Parathyroid adenoma (tissue), 2 donors: ENCODE data around the gene AP5Z1.

Source experiments
- H2AFZ ChIP-seq: fragments of 300-600 bp; sonication (generic); one replicate; pipeline ENCODE4 v1.7.0; 2017; ENCODE audit warnings: antibody characterized with exemption, mild to moderate bottlenecking
- H3K27ac ChIP-seq: fragments of 300-600 bp; sonication (generic); one replicate; pipeline ENCODE4 v1.7.0; 2017
- H3K27me3 ChIP-seq: fragments of 300-600 bp; sonication (generic); one replicate; pipeline ENCODE4 v1.7.0; 2017; ENCODE audit warnings: low read length; ENCODE audit not compliant: control insufficient read depth, insufficient read depth
- H3K36me3 ChIP-seq: fragments of 300-600 bp; sonication (generic); one replicate; pipeline ENCODE4 v1.7.0; 2017; ENCODE audit warnings: low read length; ENCODE audit not compliant: control insufficient read depth, insufficient read depth
- H3K4me1 ChIP-seq: fragments of 300-600 bp; sonication (generic); one replicate; pipeline ENCODE4 v1.7.0; 2017; ENCODE audit warnings: control low read depth
- H3K4me2 ChIP-seq: fragments of 300-600 bp; sonication (generic); one replicate; pipeline ENCODE4 v1.7.0; 2017; ENCODE audit warnings: low read length
- H3K4me3 ChIP-seq: fragments of 300-600 bp; sonication (generic); one replicate; pipeline ENCODE4 v1.7.0; 2017; ENCODE audit warnings: low read depth, low read length
- H3K79me2 ChIP-seq: fragments of 300-600 bp; sonication (generic); one replicate; pipeline ENCODE4 v1.7.0; 2017; ENCODE audit warnings: control low read depth
- H3K9ac ChIP-seq: fragments of 300-600 bp; sonication (generic); one replicate; pipeline ENCODE4 v1.7.0; 2017; ENCODE audit warnings: mild to moderate bottlenecking
- H3K9me3 ChIP-seq: fragments of 300-600 bp; sonication (generic); one replicate; pipeline ENCODE4 v1.7.0; 2017; ENCODE audit warnings: low read length; ENCODE audit not compliant: control insufficient read depth
- TF ChIP-seq, protein P1 (sequence below): fragments of 300-600 bp; sonication (generic); IDR thresholded peaks from one replicate; pipeline ENCODE4 v1.7.0; 2017; ENCODE audit warnings: antibody characterized with exemption, mild to moderate bottlenecking
- donor health status: primary hyperparathyroidism.

AP5Z1 gene

DNA sequence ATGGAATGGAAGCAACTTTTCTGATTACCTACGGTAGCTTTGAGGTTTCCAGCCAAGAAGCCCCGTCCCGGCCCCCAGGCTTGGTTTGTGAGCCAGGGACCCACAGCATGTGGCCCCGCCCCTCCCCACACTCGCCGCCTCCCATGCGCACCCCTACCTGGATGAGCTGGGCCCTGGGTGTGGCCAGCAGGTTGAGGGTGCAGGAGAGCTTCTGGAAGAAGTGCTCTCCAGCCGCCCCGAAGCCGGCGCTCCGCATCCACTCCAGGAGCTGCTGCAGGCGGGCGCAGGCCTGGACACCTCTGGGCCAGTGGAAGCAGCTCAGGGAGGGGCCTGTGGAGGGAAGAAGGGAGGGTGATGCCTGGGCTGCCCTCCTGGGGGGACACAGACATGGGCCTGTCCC is 39.7 kb downstream of the AP5Z1 start:
- no peaks in the 10 kb centered on the region for H3K27me3 ChIP-seq
- TF ChIP-seq, protein P1, sequence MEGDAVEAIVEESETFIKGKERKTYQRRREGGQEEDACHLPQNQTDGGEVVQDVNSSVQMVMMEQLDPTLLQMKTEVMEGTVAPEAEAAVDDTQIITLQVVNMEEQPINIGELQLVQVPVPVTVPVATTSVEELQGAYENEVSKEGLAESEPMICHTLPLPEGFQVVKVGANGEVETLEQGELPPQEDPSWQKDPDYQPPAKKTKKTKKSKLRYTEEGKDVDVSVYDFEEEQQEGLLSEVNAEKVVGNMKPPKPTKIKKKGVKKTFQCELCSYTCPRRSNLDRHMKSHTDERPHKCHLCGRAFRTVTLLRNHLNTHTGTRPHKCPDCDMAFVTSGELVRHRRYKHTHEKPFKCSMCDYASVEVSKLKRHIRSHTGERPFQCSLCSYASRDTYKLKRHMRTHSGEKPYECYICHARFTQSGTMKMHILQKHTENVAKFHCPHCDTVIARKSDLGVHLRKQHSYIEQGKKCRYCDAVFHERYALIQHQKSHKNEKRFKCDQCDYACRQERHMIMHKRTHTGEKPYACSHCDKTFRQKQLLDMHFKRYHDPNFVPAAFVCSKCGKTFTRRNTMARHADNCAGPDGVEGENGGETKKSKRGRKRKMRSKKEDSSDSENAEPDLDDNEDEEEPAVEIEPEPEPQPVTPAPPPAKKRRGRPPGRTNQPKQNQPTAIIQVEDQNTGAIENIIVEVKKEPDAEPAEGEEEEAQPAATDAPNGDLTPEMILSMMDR, result no peak
- H3K27ac ChIP-seq, result no peak overlapping the region

DNA sequence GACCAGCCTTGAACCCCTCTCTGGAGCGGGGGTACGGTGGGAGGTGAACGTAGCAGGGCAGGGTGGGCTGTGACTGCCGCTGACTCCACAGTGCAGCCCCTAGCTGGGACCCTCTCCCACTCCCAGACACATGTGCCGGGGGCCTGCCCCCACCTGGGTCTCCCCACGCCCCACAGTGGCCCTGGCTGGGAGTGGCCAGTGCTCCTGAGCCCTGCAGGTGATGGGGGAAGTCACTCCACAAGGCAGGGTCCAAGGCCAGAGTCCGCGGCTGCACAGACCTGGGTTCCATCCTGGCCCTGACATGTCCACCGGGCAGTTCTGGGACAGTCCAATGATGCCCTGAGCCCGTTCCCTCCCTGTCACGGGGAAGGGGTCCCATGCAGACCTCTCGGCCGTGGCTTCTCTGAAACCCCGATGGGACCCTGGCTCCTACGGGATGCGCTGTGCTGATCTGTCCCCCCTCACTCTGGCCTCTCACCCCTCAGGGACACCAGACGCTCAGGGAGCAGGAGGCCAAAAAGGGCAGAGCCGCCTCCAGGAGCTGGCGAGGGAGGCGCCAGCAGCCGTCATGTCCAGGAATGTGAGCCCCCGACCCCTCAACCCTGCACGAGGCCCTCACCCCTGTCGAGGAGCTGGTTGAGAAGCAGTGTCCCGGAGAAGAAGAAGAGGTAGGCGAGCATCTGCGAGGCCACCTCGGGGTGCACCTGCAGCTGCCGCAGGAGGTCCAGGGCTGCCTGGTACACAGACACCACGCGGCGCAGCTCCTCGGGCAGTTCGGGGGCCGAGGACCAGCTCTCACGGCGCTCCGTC is 40.4 kb downstream of the AP5Z1 start:
- TF ChIP-seq, protein P1, result no peak
- H3K4me3 ChIP-seq, result no peak overlapping the region
- no peak overlapping the region for H3K4me2 ChIP-seq
- no peaks in the 10 kb centered on the region for H3K4me1 ChIP-seq
- no peak overlapping the region for H3K27ac ChIP-seq
- H3K36me3 ChIP-seq, result no peaks in the 10 kb centered on the region
- H3K9ac ChIP-seq, result no peak overlapping the region
- H2AFZ ChIP-seq, result no peak overlapping the region
- no peaks in the 10 kb centered on the region for H3K9me3 ChIP-seq
- no peaks in the 10 kb centered on the region for H3K27me3 ChIP-seq
- no peaks in the 10 kb centered on the region for H3K79me2 ChIP-seq

More for the DNA sequence above, 39.7 kb downstream of the AP5Z1 start:
- no peak overlapping the region for H3K9ac ChIP-seq
- no peak overlapping the region for H2AFZ ChIP-seq
- no peak overlapping the region for H3K4me3 ChIP-seq
- no peaks in the 10 kb centered on the region for H3K9me3 ChIP-seq
- H3K4me2 ChIP-seq, result no peak overlapping the region
- no peaks in the 10 kb centered on the region for H3K36me3 ChIP-seq
- H3K4me1 ChIP-seq, result no peaks in the 10 kb centered on the region
- no peaks in the 10 kb centered on the region for H3K79me2 ChIP-seq

DNA sequence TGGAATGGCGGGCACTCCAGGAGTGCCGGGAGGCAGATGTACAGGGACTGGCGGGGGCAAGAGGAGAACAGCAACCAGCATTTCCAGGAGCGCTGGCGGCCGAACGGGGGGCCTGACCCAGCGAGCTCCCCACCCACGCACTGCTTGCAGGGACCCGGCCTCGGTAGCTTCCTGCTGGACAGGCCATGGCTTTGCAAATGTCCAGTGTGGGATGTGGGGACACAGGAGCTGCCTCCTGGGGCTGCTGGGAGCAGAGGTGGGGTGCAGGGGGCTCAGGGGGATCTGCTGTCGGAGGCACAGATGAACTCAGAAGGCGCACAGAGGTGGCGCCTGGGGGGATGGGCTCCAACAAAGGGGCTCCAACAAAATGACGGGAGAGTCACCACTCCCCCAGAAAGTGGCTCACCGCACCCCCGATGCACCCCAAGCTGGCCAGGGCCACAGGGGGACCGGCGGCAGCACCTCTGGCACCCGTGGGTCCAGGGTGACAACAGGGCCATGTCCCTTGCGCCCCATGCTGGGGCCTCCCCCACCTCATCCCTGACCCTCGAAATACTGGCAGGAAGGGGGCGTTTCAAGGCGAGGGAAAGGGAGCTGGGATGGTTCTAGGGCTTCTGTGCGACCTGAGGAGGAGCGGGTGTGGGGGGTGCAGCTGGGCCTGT is 41.1 kb downstream of the AP5Z1 start:
- H3K79me2 ChIP-seq, result no peaks in the 10 kb centered on the region
- H3K9me3 ChIP-seq, result no peaks in the 10 kb centered on the region
- H3K4me2 ChIP-seq, result no peak overlapping the region
- H3K4me3 ChIP-seq, result no peak overlapping the region
- no peak overlapping the region for H3K27ac ChIP-seq
- TF ChIP-seq, protein P1, result no peak
- no peaks in the 10 kb centered on the region for H3K27me3 ChIP-seq
- no peaks in the 10 kb centered on the region for H3K36me3 ChIP-seq
- H3K4me1 ChIP-seq, result no peaks in the 10 kb centered on the region
- no peak overlapping the region for H3K9ac ChIP-seq
- no peak overlapping the region for H2AFZ ChIP-seq

DNA sequence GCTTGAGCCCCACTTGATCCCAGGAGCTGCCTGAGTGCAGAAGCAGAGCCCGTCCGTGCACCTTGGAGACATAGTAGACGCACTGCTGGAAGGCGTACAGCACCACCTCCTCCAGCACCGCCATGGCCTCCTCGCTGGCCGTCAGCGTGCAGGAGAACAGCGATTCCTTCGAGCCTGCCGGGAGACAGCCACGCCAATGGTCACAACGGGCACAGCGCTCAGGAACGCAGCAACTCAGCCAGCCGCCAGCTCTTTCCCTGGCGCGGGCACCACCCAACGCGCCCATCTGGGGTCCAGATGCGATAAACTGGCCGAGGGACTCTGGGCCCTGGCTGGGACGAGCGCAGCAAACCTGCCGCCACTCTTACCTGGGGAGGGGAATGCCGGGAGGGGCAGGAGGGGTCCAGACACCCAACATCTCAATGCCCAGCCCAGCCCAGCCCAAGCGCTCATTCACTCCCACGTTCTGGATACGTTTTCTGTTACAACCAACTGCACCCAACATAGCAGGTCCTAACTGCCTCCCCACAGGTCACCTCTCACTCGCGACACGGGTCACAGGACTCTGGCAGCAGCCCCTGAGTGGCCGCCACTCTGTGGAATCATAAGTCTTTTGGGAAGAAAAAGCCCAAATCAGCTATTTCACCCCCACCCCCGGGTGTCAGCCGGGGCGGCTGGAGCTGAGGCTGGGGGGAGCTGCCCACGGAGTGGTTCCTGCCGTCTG is 41.9 kb downstream of the AP5Z1 start:
- no peaks in the 10 kb centered on the region for H3K36me3 ChIP-seq
- no peak overlapping the region for H3K9ac ChIP-seq
- no peaks in the 10 kb centered on the region for H3K4me1 ChIP-seq
- H3K27ac ChIP-seq, result no peak overlapping the region
- H3K9me3 ChIP-seq, result no peaks in the 10 kb centered on the region
- no peak overlapping the region for H3K4me2 ChIP-seq
- no peak overlapping the region for H3K4me3 ChIP-seq
- H2AFZ ChIP-seq, result no peak overlapping the region
- TF ChIP-seq, protein P1, result no peak
- no peaks in the 10 kb centered on the region for H3K27me3 ChIP-seq
- H3K79me2 ChIP-seq, result no peaks in the 10 kb centered on the region
